Measurements from ENCODE around the gene FAAP100. TPM values are rescaled to one million over a fixed set of nuclear protein-coding genes. Genes with fewer than 3 reads are reported as not detected.

The FAAP100 gene
- total and polyA plus RNA-seq, 2 experiments from 2014 or later = 18.3 to 34.4 TPM

DNA sequence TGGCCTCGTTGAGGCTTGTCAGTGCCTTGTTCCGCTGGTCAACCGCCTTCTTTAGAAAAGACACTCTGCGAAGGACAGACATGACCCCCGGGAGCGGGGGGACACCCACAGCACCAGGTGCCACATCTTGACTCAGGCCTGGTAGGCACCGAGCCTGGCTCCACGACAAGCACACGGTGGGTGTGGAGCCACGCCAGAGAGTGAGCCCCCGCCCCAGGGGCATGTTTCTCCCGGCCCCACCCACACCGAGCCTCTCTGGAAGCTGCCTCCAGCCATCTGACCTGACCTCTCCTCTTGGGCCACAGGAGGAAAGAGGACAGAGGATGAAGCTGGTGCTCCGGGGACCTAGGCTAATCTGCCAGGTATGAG is 4.6 kb downstream of the FAAP100 start:
- peaks cover 9% of the 10 kb centered on the region for H3K4me1 ChIP-seq (ENCODE audit: insufficient read depth)
- no peak overlapping the region for H3K27ac ChIP-seq
- no peaks in the 10 kb centered on the region for H3K9me3 ChIP-seq (ENCODE audit: low read depth)
- H3K79me2 ChIP-seq = peaks cover 21% of the 10 kb centered on the region
- no peaks in the 10 kb centered on the region for H4K20me1 ChIP-seq (ENCODE audit: insufficient read depth, poor library complexity, severe bottlenecking)
- H3K4me2 ChIP-seq = no peak overlapping the region
- no peak overlapping the region for H3K4me3 ChIP-seq
- no peaks in the 10 kb centered on the region for H3K27me3 ChIP-seq
- H3K36me3 ChIP-seq (replicated peaks; ENCODE audit: insufficient read depth, low read depth) = no peaks in the 10 kb centered on the region
- no peak for DNase-seq (ENCODE audit: low spot score)
- WGBS (ENCODE audit: low lambda C conversion rate, missing lambda C conversion rate) = 88% methylated on average over 14 of the region's 14 CpGs
- no peaks in the 10 kb centered on the region for H3K9me2 ChIP-seq (replicated peaks; ENCODE audit: insufficient read depth)
- no peak overlapping the region for H2AFZ ChIP-seq
- TF ChIP-seq EZH2 (IDR thresholded peaks at IDR 0.05; ENCODE audit: borderline replicate concordance) (no peak), EZH2phosphoT487 (IDR thresholded peaks at IDR 0.05; ENCODE audit: low read depth, severe bottlenecking, unreplicated experiment) (no peak)
- TF ChIP-seq, protein P1, sequence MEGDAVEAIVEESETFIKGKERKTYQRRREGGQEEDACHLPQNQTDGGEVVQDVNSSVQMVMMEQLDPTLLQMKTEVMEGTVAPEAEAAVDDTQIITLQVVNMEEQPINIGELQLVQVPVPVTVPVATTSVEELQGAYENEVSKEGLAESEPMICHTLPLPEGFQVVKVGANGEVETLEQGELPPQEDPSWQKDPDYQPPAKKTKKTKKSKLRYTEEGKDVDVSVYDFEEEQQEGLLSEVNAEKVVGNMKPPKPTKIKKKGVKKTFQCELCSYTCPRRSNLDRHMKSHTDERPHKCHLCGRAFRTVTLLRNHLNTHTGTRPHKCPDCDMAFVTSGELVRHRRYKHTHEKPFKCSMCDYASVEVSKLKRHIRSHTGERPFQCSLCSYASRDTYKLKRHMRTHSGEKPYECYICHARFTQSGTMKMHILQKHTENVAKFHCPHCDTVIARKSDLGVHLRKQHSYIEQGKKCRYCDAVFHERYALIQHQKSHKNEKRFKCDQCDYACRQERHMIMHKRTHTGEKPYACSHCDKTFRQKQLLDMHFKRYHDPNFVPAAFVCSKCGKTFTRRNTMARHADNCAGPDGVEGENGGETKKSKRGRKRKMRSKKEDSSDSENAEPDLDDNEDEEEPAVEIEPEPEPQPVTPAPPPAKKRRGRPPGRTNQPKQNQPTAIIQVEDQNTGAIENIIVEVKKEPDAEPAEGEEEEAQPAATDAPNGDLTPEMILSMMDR (IDR thresholded peaks at IDR 0.05; ENCODE audit: poor library complexity) = no peak

DNA sequence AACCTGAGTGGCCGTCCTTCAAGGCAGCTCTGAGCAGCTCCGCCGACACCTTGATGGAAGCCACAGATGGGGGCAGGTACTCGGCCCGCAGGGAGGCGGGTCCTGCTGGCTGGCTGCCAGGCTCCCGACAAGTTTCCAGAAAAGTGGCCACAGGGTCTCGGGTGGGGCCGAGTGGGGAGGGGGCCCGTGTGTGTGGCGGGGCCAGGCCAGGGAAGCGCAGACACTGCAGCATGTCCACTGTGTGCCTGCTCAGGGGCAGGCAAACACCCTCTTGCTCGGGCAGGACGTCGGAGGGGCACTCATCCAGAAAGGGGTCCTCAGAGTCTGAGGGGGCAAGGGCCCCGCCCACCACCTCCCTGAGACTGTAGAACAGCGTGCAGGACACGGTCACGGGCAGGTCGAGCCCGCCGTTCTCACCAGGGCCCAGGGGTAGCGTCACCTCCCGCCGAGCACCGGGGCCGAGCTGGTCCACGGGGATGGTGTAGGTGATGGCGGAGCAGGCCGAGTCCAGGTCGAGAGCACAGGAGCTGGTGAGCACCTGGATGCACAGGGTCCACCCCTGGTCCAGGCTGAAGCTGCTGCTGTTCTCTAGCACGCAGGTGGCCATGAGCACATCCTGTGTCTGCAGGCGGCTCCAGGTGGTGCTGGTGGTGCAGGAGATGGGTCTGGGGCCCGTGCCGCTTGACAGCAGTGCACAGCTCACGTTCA is 5.1 kb downstream of the FAAP100 start:
- H3K9me3 ChIP-seq (ENCODE audit: low read depth) = no peaks in the 10 kb centered on the region
- no peak for DNase-seq (ENCODE audit: low spot score)
- 91% methylated on average over 36 of the region's 36 CpGs for WGBS (ENCODE audit: low lambda C conversion rate, missing lambda C conversion rate)
- no peak overlapping the region for H3K27ac ChIP-seq
- no peaks in the 10 kb centered on the region for H3K9me2 ChIP-seq (replicated peaks; ENCODE audit: insufficient read depth)
- no peak overlapping the region for H2AFZ ChIP-seq
- peaks cover 21% of the 10 kb centered on the region for H3K79me2 ChIP-seq
- no peaks in the 10 kb centered on the region for H3K36me3 ChIP-seq (replicated peaks; ENCODE audit: insufficient read depth, low read depth)
- no peak overlapping the region for H3K4me2 ChIP-seq
- H3K27me3 ChIP-seq = no peaks in the 10 kb centered on the region
- TF ChIP-seq, protein P1 (IDR thresholded peaks at IDR 0.05; ENCODE audit: poor library complexity) = no peak
- TF ChIP-seq EZH2phosphoT487 (IDR thresholded peaks at IDR 0.05; ENCODE audit: low read depth, severe bottlenecking, unreplicated experiment) (no peak), EZH2 (IDR thresholded peaks at IDR 0.05; ENCODE audit: borderline replicate concordance) (no peak)
- H4K20me1 ChIP-seq (ENCODE audit: insufficient read depth, poor library complexity, severe bottlenecking) = no peaks in the 10 kb centered on the region
- H3K4me1 ChIP-seq (ENCODE audit: insufficient read depth) = peaks cover 9% of the 10 kb centered on the region
- no peak overlapping the region for H3K4me3 ChIP-seq

DNA sequence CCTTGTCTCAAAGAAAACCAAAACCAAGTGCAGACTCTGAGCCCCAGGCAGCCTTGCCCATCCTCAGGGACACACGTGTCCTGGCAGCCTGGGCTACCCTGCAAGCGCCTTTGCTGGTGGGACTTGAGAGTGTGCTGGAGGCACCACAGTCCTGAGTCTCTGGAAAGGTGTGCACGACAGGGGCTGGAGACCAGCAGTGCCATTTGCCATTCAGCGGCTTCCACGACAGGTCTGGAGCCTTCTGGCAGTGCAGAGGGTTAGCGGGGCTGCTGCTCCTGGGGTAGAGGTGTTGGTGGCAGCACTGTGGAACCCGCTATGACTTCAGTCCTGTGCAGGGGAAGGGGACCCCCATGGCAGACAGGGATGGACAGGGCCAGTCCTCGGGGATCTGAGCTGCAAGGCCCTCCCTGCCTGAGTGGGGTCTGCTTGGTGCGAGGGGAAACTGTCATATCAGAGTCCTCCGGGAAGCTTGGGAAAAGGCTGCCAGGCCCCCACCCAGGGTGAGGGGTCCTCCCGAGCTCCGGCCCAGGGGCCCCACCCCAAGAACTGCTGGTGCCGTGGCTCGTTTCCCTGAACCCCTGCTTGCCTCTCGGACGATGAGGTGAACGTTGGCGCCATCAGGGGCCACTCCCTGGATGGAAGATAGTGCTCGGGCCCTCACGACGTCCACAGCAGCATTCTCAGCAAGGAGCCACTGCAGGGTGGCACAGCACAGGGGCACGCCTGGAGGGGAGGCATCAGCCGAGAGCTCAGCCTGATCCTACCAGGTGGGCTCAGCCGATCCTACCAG is 6.8 kb downstream of the FAAP100 start:
- Histone ChIP-seq H3K4me1 (ENCODE audit: insufficient read depth) (no peaks in the 10 kb centered on the region), H2AFZ (no peak overlapping the region), H3K27me3 (no peaks in the 10 kb centered on the region), H3K36me3 (replicated peaks; ENCODE audit: insufficient read depth, low read depth) (no peaks in the 10 kb centered on the region), H3K9me3 (ENCODE audit: low read depth) (no peaks in the 10 kb centered on the region), H3K4me3 (no peak overlapping the region), H3K79me2 (peaks cover 4% of the 10 kb centered on the region), H3K27ac (no peak overlapping the region), H3K4me2 (no peak overlapping the region), H4K20me1 (ENCODE audit: insufficient read depth, poor library complexity, severe bottlenecking) (no peaks in the 10 kb centered on the region), H3K9me2 (replicated peaks; ENCODE audit: insufficient read depth) (no peaks in the 10 kb centered on the region)
- TF ChIP-seq EZH2 (IDR thresholded peaks at IDR 0.05; ENCODE audit: borderline replicate concordance) (no peak), EZH2phosphoT487 (IDR thresholded peaks at IDR 0.05; ENCODE audit: low read depth, severe bottlenecking, unreplicated experiment) (no peak)
- TF ChIP-seq, protein P1 (IDR thresholded peaks at IDR 0.05; ENCODE audit: poor library complexity) = no peak
- no peak for DNase-seq (ENCODE audit: low spot score)
- WGBS (ENCODE audit: low lambda C conversion rate, missing lambda C conversion rate) = 93% methylated on average over 22 of the region's 24 CpGs

Measured in hepatocyte (in vitro differentiated cells).